Central memory CD8-positive, alpha-beta T cell (primary cell): ENCODE results near the gene SLC19A1.
"Not testable (repeated sequence)": the region's sequence is repeated elsewhere in the genome, so short reads cannot be mapped to it uniquely, and the experiment has no call there.

ENCODE experiments used
- ATAC-seq: fragments of 150-1000 bp; cut with Tn5 transposase; replicated peaks from 2 replicates; pipeline ENCODE4 v1.10.0; 2022; ENCODE audit warnings: mild to moderate bottlenecking, moderate FRiP score, moderate number of reproducible peaks; ENCODE audit not compliant: poor library complexity, severe bottlenecking; ENCODE audit errors: extremely low read depth
- DNase-seq, 2 donors: peaks; one replicate each; pipeline ENCODE4 v3.0.0; 2021; ENCODE audit warnings: low spot score in 2 of 2
- H3K27ac Mint-ChIP-seq: one replicate; pipeline ENCODE4 v1.8.0; 2022; ENCODE audit warnings: low read depth, mild to moderate bottlenecking, moderate library complexity, mixed read lengths
- H3K27me3 Mint-ChIP-seq: one replicate; pipeline ENCODE4 v1.8.0; 2022; ENCODE audit warnings: mixed read lengths
- H3K36me3 Mint-ChIP-seq: one replicate; pipeline ENCODE4 v1.8.0; 2022; ENCODE audit warnings: mild to moderate bottlenecking, moderate library complexity, mixed read lengths; ENCODE audit not compliant: insufficient read depth
- H3K4me1 Mint-ChIP-seq: one replicate; pipeline ENCODE4 v1.8.0; 2022; ENCODE audit warnings: mixed read lengths
- H3K4me3 Mint-ChIP-seq: one replicate; pipeline ENCODE4 v1.8.0; 2022; ENCODE audit warnings: mild to moderate bottlenecking, moderate library complexity, mixed read lengths
- H3K9me3 Mint-ChIP-seq: one replicate; pipeline ENCODE4 v1.8.0; 2022; ENCODE audit warnings: mixed read lengths

SLC19A1 gene

GRCh38 chr21:45574081-45574501 lies 31.9 kb upstream of the SLC19A1 start:
- ATAC-seq, result no peak
- Mint-ChIP-seq H3K27ac (no peak overlapping the region), H3K27me3 (peaks cover 21% of the 10 kb centered on the region), H3K9me3 (no peaks in the 10 kb centered on the region), H3K4me3 (no peak overlapping the region), H3K36me3 (no peaks in the 10 kb centered on the region), H3K4me1 (peaks cover 6% of the 10 kb centered on the region)
- DNase-seq, result no peak

DNA sequence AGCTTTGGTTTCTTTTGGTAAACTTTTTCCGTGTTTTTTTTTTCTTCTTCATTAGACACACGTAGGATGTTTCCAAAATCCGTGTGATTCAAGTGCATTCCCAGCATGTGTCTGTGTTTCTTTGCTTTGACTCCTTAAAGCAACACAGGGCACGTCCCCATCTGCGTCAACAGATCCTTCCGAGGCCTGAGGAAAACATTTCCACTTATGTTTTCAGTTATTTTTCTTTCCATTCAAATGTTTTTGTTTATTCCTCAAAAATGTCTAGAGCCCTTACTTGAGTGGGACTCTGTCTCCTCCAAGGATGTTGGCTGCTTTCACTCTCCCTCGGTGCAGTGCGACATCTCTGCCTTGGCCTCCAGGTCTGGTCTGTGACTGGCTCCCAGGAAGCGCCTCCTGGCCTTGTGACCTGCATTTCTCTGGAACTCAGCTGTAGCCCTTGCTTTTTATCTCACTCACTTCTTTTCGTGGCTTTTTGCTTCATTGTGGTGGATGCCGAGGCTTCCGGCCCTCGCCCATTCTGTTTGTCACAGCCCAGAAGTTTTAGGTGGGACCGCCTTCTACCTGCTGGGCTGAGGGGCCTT lies 31.3 kb upstream of the SLC19A1 start:
- H3K27ac Mint-ChIP-seq, result no peak overlapping the region
- H3K9me3 Mint-ChIP-seq, result no peaks in the 10 kb centered on the region
- ATAC-seq (no peak), DNase-seq (no peak)
- peaks cover 6% of the 10 kb centered on the region for H3K4me1 Mint-ChIP-seq
- peaks cover 21% of the 10 kb centered on the region for H3K27me3 Mint-ChIP-seq
- H3K36me3 Mint-ChIP-seq, result no peaks in the 10 kb centered on the region
- no peak overlapping the region for H3K4me3 Mint-ChIP-seq

- H3K4me3 Mint-ChIP-seq, result no peak overlapping the region
- H3K27ac Mint-ChIP-seq, result no peak overlapping the region
- DNase-seq (no peak), ATAC-seq (no peak)
- H3K9me3 Mint-ChIP-seq, result no peaks in the 10 kb centered on the region
- H3K4me1 Mint-ChIP-seq, result peaks cover 6% of the 10 kb centered on the region
- H3K27me3 Mint-ChIP-seq, result peaks cover 21% of the 10 kb centered on the region
- no peaks in the 10 kb centered on the region for H3K36me3 Mint-ChIP-seq
Observed at GRCh38 chr21:45572783-45573451, 30.7 kb upstream of the SLC19A1 start.

DNA sequence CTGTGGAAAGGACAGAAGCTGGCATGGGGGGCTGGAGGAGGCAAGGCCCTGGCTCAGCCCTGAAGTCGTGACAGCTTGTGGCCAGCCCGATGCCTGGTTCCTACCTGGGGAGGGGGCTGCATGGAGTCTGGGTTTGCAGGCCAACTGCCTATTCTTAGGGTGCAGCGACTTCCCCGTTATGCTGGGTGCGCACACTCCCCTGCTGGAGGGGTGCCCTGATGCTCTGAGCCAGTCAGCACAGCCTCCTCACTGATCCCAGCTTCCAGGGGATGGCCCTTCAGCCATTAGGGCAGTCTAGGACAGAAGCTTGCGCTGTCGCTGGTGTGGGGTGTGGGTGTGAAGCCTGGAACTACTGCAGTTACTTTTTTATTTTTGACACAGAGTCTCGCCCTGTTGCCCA lies 30.0 kb upstream of the SLC19A1 start:
- no peak overlapping the region for H3K27ac Mint-ChIP-seq
- H3K27me3 Mint-ChIP-seq, result peaks cover 25% of the 10 kb centered on the region

GRCh38 chr21:45571641-45572040 lies 29.4 kb upstream of the SLC19A1 start:
- H3K27ac Mint-ChIP-seq, result peak overlapping the region; percentile 29

More for the DNA sequence above, 30.0 kb upstream of the SLC19A1 start:
- ATAC-seq (no peak), DNase-seq (no peak)
- Mint-ChIP-seq H3K4me1 (peaks cover 6% of the 10 kb centered on the region), H3K4me3 (no peak overlapping the region), H3K36me3 (no peaks in the 10 kb centered on the region), H3K9me3 (no peaks in the 10 kb centered on the region)

DNA sequence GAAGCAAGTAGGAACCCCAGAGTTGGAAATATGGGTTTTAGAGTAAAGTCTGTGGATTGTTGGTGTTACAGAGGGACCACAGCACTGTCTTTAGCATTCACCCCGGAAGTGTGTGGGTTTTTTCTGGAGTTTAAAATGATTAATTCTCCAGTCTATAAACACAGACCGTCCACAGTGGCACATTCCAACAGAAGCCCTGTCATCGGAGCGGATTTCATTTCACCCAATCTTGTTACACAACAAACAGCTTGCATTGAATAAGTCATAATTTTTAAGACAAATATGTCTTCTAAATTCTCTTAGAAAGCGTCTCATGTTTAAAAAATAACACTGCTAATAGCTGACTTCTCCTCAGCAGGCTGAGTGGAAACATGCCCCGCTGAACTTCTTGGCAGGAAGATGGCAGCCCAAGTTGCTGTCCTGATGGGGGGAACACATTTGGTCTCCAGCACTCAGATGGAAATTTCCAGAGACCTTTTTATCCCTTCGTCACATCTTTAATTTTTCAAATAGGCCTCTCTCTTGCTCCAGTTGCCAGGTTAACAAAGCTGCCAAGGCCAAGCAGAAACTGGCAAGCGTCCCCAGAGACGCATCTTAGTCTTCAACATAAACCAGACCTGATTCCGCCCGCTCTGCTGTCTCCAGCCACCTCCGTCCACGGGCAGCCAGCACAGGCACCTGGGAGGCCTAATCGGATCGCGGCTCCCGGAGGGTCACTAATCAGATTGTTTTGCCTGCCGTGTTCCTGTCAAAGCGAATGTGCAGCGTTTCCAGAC lies 28.8 kb upstream of the SLC19A1 start:
- no peak overlapping the region for H3K27ac Mint-ChIP-seq
- H3K4me1 Mint-ChIP-seq, result no peaks in the 10 kb centered on the region
- no peak for ATAC-seq

More at GRCh38 chr21:45571641-45572040, 29.4 kb upstream of the SLC19A1 start:
- ATAC-seq (no peak), DNase-seq (no peak)
- H3K9me3 Mint-ChIP-seq, result no peaks in the 10 kb centered on the region
- no peaks in the 10 kb centered on the region for H3K36me3 Mint-ChIP-seq
- H3K4me1 Mint-ChIP-seq, result peaks cover 6% of the 10 kb centered on the region
- peaks cover 28% of the 10 kb centered on the region for H3K27me3 Mint-ChIP-seq
- H3K4me3 Mint-ChIP-seq, result no peak overlapping the region

DNA sequence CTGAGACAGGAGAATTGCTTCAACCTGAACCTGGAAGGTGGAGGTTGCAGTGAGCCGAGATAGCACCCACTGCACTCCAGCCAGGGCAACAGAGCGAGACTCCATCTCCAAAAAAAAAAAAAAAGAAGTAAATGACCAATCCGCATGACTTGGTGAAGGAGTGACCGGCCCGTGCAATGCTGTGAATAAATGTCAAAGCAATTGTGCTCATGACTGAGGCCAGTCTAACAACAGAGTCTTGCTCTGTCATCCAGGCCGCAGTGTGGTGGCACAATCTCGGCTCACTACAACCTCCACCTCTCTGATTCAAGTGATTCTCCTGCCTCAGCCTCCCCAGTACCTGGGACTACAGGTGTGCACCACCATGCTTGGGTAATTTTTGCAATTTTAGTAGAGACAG lies 27.8 kb upstream of the SLC19A1 start:
- Mint-ChIP-seq H3K4me3 (no peak overlapping the region), H3K9me3 (no peaks in the 10 kb centered on the region), H3K4me1 (no peaks in the 10 kb centered on the region), H3K27ac (no peak overlapping the region), H3K36me3 (no peaks in the 10 kb centered on the region), H3K27me3 (peaks cover 22% of the 10 kb centered on the region)
- DNase-seq (no peak), ATAC-seq (no peak)

More for the DNA sequence above, 28.8 kb upstream of the SLC19A1 start:
- Mint-ChIP-seq H3K4me3 (no peak overlapping the region), H3K36me3 (no peaks in the 10 kb centered on the region), H3K27me3 (peaks cover 23% of the 10 kb centered on the region), H3K9me3 (no peaks in the 10 kb centered on the region)
- DNase-seq, result no peak

DNA sequence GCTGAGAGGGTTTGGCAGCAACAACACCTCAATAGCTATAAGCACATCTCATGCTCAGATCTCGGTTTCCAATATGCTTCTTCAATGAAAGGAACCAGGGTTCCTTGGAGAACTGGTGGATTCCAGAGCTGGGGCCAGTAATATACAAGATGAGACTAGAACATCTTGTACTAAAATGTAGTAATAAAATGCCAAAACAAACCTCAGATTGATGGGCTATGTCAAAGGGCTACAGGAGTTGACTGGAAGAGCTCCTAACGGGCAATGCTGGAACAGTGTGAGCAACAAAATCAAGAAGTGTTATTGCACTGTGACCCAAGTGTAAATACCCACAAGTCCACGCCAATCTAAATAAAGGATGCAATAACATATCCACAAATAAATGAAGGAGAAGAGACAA lies 26.1 kb upstream of the SLC19A1 start:
- DNase-seq (no peak), ATAC-seq (no peak)
- Mint-ChIP-seq H3K9me3 (no peaks in the 10 kb centered on the region), H3K4me3 (no peak overlapping the region), H3K36me3 (no peaks in the 10 kb centered on the region), H3K27ac (no peak overlapping the region), H3K27me3 (peaks cover 39% of the 10 kb centered on the region), H3K4me1 (no peaks in the 10 kb centered on the region)

DNA sequence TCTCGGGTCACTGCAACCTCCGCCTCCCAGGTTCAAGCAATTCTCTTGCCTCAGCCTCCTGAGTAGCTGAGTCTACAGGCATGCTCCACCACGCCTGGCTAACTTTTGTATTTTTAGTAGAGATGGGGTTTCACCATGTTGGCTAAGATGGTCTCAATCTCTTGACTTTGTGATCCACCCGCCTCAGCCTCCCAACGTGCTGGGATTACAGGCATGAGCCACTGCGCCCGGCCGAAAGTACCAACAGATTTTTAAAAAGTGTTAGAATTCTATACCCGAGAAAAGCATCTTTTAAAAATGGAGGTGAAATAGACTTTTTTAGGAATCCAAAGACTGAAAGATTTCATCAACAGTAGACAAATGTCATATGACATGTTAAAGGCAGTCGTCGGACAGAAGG lies 21.9 kb upstream of the SLC19A1 start:
- not testable (repeated sequence) for H3K4me3 Mint-ChIP-seq, ATAC-seq, H3K9me3 Mint-ChIP-seq, H3K36me3 Mint-ChIP-seq, H3K27ac Mint-ChIP-seq, H3K4me1 Mint-ChIP-seq, DNase-seq
- H3K27me3 Mint-ChIP-seq, result peaks cover 60% of the 10 kb centered on the region

DNA sequence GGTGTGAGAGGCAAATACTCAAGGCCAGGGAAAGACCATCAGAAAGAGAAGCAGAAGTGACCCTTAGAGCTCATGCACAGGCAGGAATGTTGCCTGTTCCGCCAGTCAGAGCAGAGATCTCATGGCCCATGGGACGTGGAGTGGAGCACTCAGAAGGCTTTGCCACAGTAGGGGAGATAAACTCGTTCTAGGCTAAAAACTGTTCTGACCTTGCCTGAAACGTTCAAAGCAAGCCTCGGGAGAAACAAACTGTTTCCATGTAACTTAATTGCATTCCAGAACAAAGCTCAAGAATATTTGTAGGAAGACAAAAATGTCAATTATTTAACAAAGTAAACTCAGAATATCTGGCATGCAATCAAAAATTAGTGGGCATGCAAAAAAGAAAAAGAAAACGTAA lies 20.7 kb upstream of the SLC19A1 start:
- Mint-ChIP-seq H3K27ac (no peak overlapping the region), H3K4me3 (no peak overlapping the region), H3K27me3 (peaks cover 60% of the 10 kb centered on the region), H3K9me3 (no peaks in the 10 kb centered on the region), H3K36me3 (no peaks in the 10 kb centered on the region), H3K4me1 (no peaks in the 10 kb centered on the region)
- ATAC-seq (no peak), DNase-seq (no peak)

DNA sequence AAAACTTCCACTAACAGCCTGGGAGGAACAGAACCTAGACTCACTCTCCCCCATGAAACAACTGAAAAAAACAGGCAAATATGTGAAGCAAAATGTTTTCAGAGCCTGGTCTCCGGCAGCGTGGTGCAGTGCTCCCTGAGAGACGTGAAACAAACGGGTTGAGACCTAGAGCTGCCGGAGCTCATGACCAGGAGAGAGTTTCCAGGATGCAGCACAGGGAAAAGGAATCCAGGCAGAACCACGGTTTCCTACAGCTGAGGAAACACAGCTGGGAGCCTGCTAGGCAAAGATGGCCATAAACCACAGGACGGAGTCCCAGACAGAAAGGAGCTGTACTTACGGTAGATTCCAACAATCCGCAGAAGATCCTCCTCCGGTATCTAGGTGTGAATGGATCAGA lies 20.2 kb upstream of the SLC19A1 start:
- ATAC-seq (no peak), DNase-seq (no peak)
- H3K4me3 Mint-ChIP-seq, result no peak overlapping the region
- H3K9me3 Mint-ChIP-seq, result no peaks in the 10 kb centered on the region
- H3K4me1 Mint-ChIP-seq, result no peaks in the 10 kb centered on the region
- no peaks in the 10 kb centered on the region for H3K36me3 Mint-ChIP-seq
- H3K27ac Mint-ChIP-seq, result no peak overlapping the region
- peaks cover 58% of the 10 kb centered on the region for H3K27me3 Mint-ChIP-seq

DNA sequence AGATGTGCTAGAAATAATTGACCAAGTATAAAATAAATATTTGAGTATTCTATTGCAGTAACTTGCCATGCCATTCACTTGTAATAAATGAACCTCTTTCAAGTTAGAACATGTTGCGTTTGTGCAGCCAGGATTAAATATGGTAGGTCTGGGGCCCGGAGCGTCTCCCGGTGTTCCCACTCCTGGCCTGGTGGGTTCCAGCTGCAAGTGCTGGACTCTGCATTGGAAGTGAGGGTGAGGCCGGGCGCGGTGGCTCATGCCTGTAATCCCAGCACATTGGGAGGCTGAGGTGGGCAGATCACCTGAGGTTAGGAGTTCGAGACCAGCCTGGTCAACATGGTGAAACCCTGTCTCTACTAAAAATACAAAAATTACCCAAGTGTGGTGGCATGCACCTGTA lies 19.0 kb upstream of the SLC19A1 start:
- not testable (repeated sequence) for H3K9me3 Mint-ChIP-seq, H3K4me3 Mint-ChIP-seq, H3K27ac Mint-ChIP-seq, ATAC-seq, DNase-seq, H3K4me1 Mint-ChIP-seq, H3K36me3 Mint-ChIP-seq
- peaks cover 50% of the 10 kb centered on the region for H3K27me3 Mint-ChIP-seq
